Fibroblast of pulmonary artery (primary cell): Measurements from ENCODE around the gene CHRNE.

ENCODE experiments used
- DNase-seq: peaks from one replicate; pipeline ENCODE4 v3.0.0-alpha.2; 2010; ENCODE audit warnings: low read depth
- H3K4me3 ChIP-seq: replicated peaks from 2 replicates; pipeline ENCODE4 v1.5.1; 2011; ENCODE audit warnings: low read depth, mild to moderate bottlenecking, control low read depth, low read length, moderate library complexity
- TF ChIP-seq, protein P1 (sequence below): IDR thresholded peaks from 2 replicates; pipeline ENCODE4 v1.5.1; 2011; ENCODE audit warnings: mild to moderate bottlenecking, control low read depth, low read length, inconsistent platforms; ENCODE audit errors: missing control alignments

The CHRNE gene

DNA sequence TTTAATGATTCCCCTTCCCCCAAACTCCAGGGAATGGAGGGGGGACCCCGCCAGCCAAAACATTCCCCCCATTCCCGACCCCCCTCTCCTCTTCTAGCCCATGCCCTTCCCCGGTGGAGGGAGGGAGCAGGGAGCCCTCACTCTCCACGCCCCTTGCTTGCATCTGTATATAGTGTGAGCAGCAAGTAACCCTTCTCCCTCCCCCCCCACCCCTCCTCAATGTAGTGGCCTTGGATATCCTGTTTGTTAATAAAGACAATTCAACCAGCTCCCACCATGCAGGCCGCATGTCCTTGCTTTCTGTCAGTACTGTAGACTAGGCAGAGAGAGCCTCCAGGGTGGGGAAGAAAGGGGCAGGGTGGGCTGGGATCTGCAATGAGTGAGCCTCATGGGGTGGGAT, 5.1 kb downstream of the CHRNE start:
- TF ChIP-seq, protein P1, sequence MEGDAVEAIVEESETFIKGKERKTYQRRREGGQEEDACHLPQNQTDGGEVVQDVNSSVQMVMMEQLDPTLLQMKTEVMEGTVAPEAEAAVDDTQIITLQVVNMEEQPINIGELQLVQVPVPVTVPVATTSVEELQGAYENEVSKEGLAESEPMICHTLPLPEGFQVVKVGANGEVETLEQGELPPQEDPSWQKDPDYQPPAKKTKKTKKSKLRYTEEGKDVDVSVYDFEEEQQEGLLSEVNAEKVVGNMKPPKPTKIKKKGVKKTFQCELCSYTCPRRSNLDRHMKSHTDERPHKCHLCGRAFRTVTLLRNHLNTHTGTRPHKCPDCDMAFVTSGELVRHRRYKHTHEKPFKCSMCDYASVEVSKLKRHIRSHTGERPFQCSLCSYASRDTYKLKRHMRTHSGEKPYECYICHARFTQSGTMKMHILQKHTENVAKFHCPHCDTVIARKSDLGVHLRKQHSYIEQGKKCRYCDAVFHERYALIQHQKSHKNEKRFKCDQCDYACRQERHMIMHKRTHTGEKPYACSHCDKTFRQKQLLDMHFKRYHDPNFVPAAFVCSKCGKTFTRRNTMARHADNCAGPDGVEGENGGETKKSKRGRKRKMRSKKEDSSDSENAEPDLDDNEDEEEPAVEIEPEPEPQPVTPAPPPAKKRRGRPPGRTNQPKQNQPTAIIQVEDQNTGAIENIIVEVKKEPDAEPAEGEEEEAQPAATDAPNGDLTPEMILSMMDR = no peak
- no peak overlapping the region for H3K4me3 ChIP-seq
- DNase-seq = no peak

DNA sequence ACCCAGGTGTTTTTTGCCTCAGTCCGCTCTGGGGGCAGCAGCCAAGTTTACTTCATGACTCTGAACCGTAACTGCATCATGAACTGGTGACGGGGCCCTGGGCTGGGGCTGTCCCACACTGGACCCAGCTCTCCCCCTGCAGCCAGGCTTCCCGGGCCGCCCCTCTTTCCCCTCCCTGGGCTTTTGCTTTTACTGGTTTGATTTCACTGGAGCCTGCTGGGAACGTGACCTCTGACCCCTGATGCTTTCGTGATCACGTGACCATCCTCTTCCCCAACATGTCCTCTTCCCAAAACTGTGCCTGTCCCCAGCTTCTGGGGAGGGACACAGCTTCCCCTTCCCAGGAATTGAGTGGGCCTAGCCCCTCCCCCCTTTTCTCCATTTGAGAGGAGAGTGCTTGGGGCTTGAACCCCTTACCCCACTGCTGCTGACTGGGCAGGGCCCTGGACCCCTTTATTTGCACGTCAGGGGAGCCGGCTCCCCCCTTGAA, 5.7 kb downstream of the CHRNE start:
- no peak for DNase-seq
- TF ChIP-seq, protein P1 = no peak
- no peak overlapping the region for H3K4me3 ChIP-seq

DNA sequence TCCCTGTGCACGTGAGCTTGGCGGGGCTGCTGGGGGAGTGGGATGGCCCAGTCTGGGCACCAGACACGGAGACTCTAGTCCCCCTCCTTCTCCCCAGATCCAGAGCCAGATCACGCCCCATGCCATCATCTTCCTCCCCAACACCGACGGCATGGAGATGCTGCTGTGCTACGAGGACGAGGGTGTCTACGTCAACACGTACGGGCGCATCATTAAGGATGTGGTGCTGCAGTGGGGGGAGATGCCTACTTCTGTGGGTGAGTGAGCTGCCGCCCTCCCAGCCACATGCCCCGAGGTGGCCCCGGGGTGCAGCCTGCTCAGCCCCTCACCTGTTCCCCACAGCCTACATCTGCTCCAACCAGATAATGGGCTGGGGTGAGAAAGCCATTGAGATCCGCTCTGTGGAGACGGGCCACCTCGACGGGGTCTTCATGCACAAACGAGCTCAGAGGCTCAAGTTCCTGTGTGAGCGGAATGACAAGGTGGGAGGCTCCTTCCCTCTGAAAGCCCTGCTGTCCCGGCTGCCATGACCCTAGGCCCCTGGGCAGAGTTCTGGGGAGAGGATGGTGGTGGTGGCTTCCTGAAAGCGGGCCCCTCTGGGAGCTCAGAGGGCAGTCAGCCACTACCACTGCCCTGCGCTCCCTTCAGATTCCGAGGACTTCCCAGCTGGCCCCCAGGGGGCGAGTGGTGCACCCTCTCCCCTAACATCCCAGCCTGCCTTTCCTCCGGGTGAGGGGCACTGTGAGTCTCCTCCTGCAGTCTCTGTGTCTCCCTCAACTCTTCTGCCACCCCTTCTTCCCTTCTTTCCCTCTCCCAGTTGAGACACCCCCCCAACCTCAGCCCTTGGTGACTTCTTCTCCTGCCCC, 6.3 kb downstream of the CHRNE start:
- H3K4me3 ChIP-seq = no peak overlapping the region
- TF ChIP-seq, protein P1 = no peak
- DNase-seq = no peak

DNA sequence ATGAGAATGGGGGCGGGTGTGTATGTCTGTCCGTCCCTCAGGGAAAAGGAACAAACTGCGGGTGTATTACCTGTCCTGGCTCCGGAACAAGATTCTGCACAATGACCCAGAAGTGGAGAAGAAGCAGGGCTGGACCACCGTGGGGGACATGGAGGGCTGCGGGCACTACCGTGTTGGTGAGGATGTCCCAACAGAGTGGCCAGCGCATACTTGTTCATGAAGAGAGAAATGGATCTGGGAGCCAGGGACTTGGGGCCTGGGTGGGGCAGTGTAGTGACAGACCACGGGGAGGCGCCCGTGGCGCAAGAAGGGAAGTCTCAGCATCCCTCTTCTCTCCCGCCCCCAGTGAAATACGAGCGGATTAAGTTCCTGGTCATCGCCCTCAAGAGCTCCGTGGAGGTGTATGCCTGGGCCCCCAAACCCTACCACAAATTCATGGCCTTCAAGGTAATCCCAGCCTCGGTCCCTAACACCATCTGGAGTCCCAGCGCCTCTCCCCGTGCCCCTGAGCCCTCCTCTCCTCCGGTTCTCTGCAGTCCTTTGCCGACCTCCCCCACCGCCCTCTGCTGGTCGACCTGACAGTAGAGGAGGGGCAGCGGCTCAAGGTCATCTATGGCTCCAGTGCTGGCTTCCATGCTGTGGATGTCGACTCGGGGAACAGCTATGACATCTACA, 7.1 kb downstream of the CHRNE start:
- H3K4me3 ChIP-seq = no peak overlapping the region
- TF ChIP-seq, protein P1 = no peak
- DNase-seq = no peak

DNA sequence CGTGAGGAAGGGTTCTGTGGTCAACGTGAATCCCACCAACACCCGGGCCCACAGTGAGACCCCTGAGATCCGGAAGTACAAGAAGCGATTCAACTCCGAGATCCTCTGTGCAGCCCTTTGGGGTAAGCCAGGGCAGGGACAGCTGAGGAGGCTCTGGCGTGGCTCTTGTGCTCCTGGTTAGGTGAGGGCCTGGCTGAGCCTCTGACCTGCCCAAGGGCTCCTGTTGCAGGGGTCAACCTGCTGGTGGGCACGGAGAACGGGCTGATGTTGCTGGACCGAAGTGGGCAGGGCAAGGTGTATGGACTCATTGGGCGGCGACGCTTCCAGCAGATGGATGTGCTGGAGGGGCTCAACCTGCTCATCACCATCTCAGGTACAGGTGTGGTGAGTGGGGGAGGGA, 7.8 kb downstream of the CHRNE start:
- no peak overlapping the region for H3K4me3 ChIP-seq
- TF ChIP-seq, protein P1 = no peak
- no peak for DNase-seq

DNA sequence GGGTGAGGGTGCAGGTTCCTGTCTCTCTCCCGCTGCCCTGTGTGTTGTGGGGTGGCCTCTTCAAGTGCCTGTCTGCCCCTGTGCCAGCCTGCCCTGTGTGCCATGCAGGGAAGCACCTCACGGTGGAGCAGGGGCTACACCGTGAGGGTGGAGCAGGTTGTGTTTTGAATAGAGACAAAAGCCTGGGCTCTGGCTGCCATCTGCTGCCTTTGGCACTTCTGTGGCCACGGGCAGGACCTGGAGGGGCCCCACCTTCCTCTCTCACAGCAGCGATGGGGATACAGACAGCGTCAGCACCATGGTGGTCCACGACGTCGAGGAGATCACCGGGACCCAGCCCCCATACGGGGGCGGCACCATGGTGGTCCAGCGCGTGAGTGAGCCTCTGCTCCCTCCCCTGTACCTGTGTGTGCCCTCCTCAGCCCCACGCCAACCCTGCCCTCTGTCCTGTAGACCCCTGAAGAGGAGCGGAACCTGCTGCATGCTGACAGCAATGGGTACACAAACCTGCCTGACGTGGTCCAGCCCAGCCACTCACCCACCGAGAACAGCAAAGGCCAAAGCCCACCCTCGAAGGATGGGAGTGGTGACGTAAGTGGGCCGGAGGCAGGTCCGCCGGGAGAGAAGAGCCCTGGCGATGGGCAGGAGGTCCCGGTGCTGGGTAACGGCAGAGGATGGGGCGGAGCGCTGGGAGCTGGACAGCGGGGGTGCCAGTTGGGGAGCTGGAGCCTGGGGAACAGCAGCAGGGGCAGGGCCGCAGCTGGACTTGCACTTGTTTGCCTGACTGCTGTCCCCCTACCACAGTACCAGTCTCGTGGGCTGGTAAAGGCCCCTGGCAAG, 9.0 kb downstream of the CHRNE start:
- H3K4me3 ChIP-seq = no peak overlapping the region
- DNase-seq = no peak
- TF ChIP-seq, protein P1 = no peak
